A549 treated with DMSO at 1 μM for 4 hours (cell line): ENCODE results near the gene DEDD2. TPM values are rescaled to one million over a fixed set of nuclear protein-coding genes. Genes with fewer than 3 reads are reported as not detected.

ENCODE experiments used
- total RNA-seq: library from RNA; stranded (reverse); fragments of 200-300 nt; extraction: Qiagen RNA extraction; gene quantifications from 5 replicates; pipeline ENCODE4 v1.2.3, GENCODE V29; 2022; ENCODE audit warnings: low read depth

DEDD2 gene, protein sequence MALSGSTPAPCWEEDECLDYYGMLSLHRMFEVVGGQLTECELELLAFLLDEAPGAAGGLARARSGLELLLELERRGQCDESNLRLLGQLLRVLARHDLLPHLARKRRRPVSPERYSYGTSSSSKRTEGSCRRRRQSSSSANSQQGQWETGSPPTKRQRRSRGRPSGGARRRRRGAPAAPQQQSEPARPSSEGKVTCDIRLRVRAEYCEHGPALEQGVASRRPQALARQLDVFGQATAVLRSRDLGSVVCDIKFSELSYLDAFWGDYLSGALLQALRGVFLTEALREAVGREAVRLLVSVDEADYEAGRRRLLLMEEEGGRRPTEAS
- 60.7 to 103 TPM (median 88.3 TPM) in 5 replicates for total RNA-seq

DNA sequence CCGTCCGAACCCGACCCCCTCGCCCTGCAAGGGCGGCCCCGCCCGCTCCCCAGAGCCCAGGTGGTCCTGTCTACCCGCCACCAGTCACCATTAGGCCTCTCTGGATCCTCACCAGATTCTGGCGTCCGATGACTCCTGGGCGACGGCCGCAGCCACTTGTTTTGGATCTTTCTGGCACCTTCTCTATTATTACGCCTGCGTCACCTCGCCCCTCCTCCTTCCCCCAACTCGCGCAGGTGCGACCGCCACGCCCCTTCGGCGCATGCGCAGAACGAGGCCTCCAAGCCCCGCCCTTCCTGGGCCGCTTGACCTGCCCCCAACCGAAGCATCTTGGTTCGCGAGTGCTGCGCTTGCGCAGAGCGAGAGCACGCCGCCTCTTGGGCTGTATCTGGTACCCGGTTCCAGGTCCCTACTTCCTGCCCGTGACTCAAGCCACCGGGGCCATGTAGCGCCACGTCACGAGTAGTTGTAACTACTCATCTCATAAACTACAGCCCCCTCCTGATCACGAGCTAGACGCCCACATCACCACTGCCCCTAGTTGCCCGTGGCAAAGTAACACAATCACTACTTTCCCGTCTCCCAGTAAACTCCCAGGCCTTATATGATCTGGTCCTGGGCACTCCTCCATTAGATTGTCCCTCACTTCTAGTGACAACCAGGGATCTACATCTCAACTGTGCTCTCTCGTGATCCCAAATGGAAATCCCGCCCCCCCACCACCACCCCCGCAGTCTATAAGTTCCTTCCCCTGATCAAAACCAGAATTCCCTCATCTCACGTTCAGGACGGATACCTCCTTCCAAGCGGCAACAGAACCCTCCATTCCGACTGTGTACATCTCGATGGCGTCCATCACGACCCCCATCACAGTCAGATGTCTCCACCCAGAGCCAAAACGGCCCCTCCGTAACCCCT lies at the start of gene DEDD2:
Gene DEDD2, minus strand, starts transcription at position 158 of the 918 bp plus-strand sequence. CDS start 670 bp downstream, outside the sequence.

DNA sequence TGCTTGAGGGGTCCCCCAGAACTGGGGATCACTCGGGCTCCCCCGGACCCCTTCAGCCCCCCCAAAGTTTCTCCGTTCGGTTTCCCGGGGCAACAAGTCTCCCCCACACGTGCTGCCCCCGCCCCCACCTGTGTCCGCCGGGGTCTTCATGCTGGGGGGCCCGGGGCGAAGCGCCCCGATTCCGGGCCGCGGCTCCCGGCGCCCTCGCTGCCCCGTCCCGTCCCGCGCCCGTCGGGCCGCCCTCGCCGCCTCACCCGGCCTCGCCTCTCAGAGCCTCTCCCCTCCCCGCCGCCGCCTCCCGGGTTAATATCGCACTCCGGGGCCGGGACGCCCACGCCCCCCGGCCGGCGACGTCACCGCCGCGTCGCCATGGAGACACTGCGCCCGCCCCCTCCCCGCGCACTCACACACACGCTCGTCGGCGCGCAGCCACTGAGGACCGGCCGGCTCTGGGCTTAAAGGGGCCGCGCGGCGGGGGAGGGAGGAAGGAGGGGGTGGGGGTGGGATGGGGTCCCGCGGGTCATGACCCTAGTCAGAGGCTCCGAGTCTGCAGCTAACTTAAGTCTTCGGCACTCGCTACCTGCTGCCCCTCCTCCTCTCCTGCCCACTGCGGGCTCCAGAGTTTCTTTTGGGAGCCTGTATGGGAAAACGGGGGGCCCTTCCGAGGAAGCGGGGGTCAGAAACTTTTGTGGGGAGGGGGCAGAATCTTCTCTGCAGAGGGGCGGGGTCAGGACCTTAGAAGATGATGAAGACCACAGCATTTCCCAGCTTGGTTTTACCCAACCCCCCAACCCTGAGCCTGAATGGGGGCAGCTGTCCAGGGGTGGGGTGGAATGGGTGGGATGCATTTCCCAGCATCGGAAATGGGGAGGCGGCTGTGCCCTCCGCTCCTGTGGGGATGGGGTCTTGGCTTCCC lies 37.6 kb upstream of the DEDD2 start, which contains the start of gene ERF:
Gene ERF, minus strand, starts transcription at position 279 of the 916 bp plus-strand sequence. Its CDS starts 129 bp downstream, at position 150.

DNA sequence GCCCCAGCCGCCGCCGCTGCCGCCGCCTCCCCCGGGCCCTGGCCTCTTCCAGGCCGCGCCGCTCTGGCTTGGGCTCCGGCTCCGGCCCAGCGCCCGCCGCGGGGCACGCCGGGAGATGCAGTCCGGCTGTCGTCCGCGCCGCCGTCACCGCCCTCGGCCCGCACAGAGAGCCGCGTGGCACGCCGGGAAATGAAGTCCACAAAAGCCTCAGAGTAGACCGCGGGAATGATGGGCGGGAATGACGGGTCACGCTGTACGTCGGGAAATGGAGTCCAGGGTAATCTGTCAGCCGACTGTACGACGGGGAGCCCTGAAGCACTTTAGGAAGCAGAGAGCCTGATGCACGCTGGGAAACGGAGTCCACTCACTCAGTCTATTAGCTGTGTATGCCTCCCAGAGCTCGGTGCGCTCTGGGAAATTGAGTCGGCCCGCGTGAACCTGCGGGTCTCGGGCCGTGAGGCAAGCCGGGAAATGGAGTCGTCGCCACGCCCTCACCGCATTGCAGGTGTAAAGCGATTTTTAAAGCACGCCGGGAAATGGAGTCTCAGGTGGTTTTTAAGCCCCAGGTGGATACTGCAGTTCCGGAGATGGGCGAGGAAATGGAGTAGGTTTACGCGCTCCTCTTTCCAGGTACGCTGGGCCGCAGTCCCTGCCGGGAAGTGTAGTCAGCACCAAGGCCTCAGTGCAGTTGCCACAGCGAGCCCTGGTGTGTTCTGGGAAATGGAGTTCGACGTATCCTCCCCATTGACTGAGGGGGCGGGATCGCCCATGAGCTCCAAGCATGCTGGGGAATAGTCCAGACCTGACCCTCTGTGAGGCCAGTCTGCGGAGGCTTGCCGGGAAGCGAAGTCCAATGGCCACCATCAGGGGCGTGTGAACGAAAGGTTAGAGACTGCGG lies 25.3 kb upstream of the DEDD2 start, which contains the start of gene GSK3A:
Gene GSK3A, minus strand, starts transcription at position 91 of the 898 bp plus-strand sequence. CDS start 137 bp downstream, outside the sequence.

DNA sequence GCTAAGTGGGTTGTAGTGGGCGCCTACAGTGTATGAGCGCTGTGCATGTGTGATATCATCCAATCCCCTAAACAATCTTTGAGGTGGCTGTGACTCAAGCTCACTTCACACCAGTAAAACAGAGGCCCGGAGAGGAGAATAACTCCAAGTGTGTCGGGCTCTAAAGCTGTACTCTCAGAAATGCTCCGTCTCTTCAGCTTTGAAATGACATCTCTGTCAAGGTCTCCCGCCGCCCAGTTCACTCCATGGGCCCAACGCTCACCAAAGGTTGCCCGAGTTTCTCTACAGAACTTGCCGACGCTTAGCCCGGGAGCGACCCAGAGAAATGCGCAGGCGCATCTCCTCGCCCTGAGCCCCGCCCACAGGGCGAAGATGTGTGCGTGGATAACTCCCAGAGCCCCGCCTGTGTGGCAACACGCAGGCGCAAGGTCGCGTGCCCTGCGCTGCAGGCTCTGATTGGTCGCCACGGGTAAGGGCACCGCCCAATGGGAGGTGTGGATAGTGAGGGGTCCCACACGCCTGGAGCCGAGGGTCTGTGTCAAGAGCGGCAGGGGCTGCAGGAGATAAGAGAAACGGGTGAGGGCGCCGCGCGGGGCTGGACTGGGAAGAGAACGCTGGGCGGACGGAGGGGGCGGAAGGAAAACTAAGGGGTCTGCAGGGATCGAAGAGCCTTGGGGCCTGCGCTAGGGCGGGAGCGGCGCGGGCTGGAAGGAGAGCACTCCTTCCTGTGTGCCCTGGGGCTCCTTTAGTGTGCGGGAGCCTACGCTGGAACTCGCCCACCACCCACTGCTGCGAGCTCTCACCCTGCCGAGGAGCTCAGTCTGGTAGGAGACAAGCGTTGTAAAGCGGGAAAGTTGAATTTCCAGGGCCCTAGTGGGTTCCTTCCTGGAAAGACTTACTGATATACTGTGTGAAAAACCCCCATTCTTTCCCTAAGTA lies 2.6 kb upstream of the DEDD2 start, which contains the start of gene ZNF526:
Gene ZNF526, plus strand, starts transcription at position 501 of the 939 bp plus-strand sequence. CDS start 4,092 bp downstream, outside the sequence.

Other genes starting within 250 kb of the DEDD2 start
- 4.1 to 5.7 TPM (median 4.9 TPM) in 5 replicates for gene ATP1A3, start 223.4 kb downstream of the DEDD2 start, total RNA-seq
- gene GRIK5, start 147.5 kb downstream of the DEDD2 start, total RNA-seq = 0.41 to 0.65 TPM (median 0.54 TPM) in 5 replicates
- gene ZNF574, start 141.5 kb downstream of the DEDD2 start, total RNA-seq = 33.0 to 41.5 TPM (median 35.7 TPM) in 5 replicates
- gene POU2F2, start 85.2 kb downstream of the DEDD2 start, total RNA-seq = 0.33 to 0.63 TPM (median 0.46 TPM) in 5 replicates
- 17.8 to 20.9 TPM (median 19.7 TPM) in 5 replicates for gene ZNF526, start 2.6 kb upstream of the DEDD2 start, total RNA-seq
- 115 to 169 TPM (median 157 TPM) in 5 replicates for gene GSK3A, start 24.9 kb upstream of the DEDD2 start, total RNA-seq
- 111 to 133 TPM (median 115 TPM) in 5 replicates for gene ERF, start 37.5 kb upstream of the DEDD2 start, total RNA-seq
- gene CIC, start 51.6 kb upstream of the DEDD2 start, total RNA-seq = 46.3 to 68.8 TPM (median 57.9 TPM) in 5 replicates
- 4.0 to 5.1 TPM (median 4.3 TPM) in 5 replicates for gene PRR19, start 84.5 kb upstream of the DEDD2 start, total RNA-seq
- gene PAFAH1B3, start 84.9 kb upstream of the DEDD2 start, total RNA-seq = 130 to 158 TPM (median 136 TPM) in 5 replicates
- 2.2 to 4.2 TPM (median 3.7 TPM) in 5 replicates for gene TMEM145, start 95.6 kb upstream of the DEDD2 start, total RNA-seq
- 22.2 to 27.3 TPM (median 24.3 TPM) in 5 replicates for gene MEGF8, start 108.0 kb upstream of the DEDD2 start, total RNA-seq
- 39.4 to 46.7 TPM (median 41.5 TPM) in 5 replicates for gene CNFN, start 172.6 kb upstream of the DEDD2 start, total RNA-seq
- 1.2 to 3.3 TPM (median 2.3 TPM) in 5 replicates for gene LIPE, start 209.7 kb upstream of the DEDD2 start, total RNA-seq
- 0.20 TPM in 1 of 5 replicates, not detected in the others for gene CXCL17, start 225.3 kb upstream of the DEDD2 start, total RNA-seq